Osteoblast (primary cell): Measurements from ENCODE around the gene MRPL27. TPM values are rescaled to one million over a fixed set of nuclear protein-coding genes. Genes with fewer than 3 reads are reported as not detected.

Source experiments
- DNase-seq: peaks from one replicate; pipeline ENCODE4 v3.0.0; 2011; ENCODE audit warnings: low spot score, mixed read lengths; ENCODE audit not compliant: insufficient read length; ENCODE audit errors: missing footprints
- H2AFZ ChIP-seq: 2 replicates; pipeline ENCODE4 v1.6.0; 2011; ENCODE audit warnings: mild to moderate bottlenecking, low read length
- H3K27ac ChIP-seq: 2 replicates; pipeline ENCODE4 v1.5.1; 2011; ENCODE audit warnings: mild to moderate bottlenecking, low read depth, low read length, moderate library complexity
- H3K27me3 ChIP-seq: 2 replicates; pipeline ENCODE4 v1.6.0; 2012; ENCODE audit warnings: mild to moderate bottlenecking, control low read depth, inconsistent platforms, low read length, moderate library complexity; ENCODE audit not compliant: insufficient read depth
- H3K36me3 ChIP-seq: 2 replicates; pipeline ENCODE4 v1.5.1; 2011; ENCODE audit warnings: mild to moderate bottlenecking, low read length, control low read depth, moderate library complexity; ENCODE audit not compliant: insufficient read depth
- H3K4me1 ChIP-seq: 2 replicates; pipeline ENCODE4 v1.5.1; 2011; ENCODE audit warnings: mild to moderate bottlenecking, low read length, control low read depth, moderate library complexity; ENCODE audit not compliant: insufficient read depth
- H3K4me2 ChIP-seq: 2 replicates; pipeline ENCODE4 v1.6.0; 2011; ENCODE audit warnings: mild to moderate bottlenecking, low read length; ENCODE audit not compliant: insufficient read depth
- H3K4me3 ChIP-seq: fragments of 200-600 bp; sonication (generic); 3 replicates; pipeline ENCODE4 v1.5.1; 2012; ENCODE audit warnings: mild to moderate bottlenecking, low read length, inconsistent platforms; ENCODE audit not compliant: insufficient read depth
- H3K79me2 ChIP-seq: 2 replicates; pipeline ENCODE4 v1.6.0; 2012; ENCODE audit warnings: mild to moderate bottlenecking, low read length, control low read depth, inconsistent platforms; ENCODE audit not compliant: insufficient read depth
- H3K9me3 ChIP-seq: 2 replicates; pipeline ENCODE4 v1.5.1; 2011; ENCODE audit warnings: low read depth, low read length, control low read depth
- H4K20me1 ChIP-seq: 2 replicates; pipeline ENCODE4 v1.6.0; 2012; ENCODE audit warnings: mild to moderate bottlenecking, low read length, control low read depth; ENCODE audit not compliant: insufficient read depth
- total RNA-seq: library from RNA; depleted of rRNA; stranded (reverse); fragments of >200 nt; gene quantifications from 2 replicates; pipeline ENCODE4 v1.2.3, GENCODE V29; 2012
- TF ChIP-seq, protein P1 (sequence below): IDR thresholded peaks from 2 replicates; pipeline ENCODE4 v1.5.1; 2011; ENCODE audit warnings: mild to moderate bottlenecking, low read depth, low read length, moderate library complexity; ENCODE audit errors: extremely low read depth

Gene MRPL27
- total RNA-seq, 1 donor: 55.7 TPM

DNA sequence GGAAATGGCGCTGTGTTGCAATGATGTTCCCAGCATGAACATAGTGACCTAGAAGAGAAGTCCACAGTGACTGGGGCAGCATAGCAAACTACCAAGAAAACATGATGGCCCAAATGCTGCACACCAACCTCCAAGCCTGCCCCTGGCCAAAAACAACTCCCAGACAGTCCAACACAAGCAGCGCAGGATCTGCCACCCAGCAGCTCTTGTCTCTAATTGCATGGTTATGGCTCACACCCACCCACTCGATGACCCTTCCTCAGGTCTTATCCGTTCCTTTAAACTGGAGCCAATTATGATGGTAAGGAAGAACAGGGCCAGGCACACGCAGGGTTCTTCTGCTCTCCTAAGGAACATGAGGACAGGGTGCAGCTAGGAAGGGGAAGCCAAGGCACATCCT, 2.9 kb downstream of the MRPL27 start:
- Histone ChIP-seq H3K27me3 (no peaks in the 10 kb centered on the region), H3K4me3 (no peak overlapping the region), H4K20me1 (peaks cover 24% of the 10 kb centered on the region), H3K36me3 (peaks cover 41% of the 10 kb centered on the region), H3K79me2 (peaks cover 39% of the 10 kb centered on the region), H3K9me3 (no peaks in the 10 kb centered on the region), H3K4me2 (no peak overlapping the region), H3K4me1 (peaks cover 20% of the 10 kb centered on the region), H2AFZ (no peak overlapping the region), H3K27ac (no peak overlapping the region)
- TF ChIP-seq, protein P1, sequence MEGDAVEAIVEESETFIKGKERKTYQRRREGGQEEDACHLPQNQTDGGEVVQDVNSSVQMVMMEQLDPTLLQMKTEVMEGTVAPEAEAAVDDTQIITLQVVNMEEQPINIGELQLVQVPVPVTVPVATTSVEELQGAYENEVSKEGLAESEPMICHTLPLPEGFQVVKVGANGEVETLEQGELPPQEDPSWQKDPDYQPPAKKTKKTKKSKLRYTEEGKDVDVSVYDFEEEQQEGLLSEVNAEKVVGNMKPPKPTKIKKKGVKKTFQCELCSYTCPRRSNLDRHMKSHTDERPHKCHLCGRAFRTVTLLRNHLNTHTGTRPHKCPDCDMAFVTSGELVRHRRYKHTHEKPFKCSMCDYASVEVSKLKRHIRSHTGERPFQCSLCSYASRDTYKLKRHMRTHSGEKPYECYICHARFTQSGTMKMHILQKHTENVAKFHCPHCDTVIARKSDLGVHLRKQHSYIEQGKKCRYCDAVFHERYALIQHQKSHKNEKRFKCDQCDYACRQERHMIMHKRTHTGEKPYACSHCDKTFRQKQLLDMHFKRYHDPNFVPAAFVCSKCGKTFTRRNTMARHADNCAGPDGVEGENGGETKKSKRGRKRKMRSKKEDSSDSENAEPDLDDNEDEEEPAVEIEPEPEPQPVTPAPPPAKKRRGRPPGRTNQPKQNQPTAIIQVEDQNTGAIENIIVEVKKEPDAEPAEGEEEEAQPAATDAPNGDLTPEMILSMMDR: no peak
- DNase-seq: no peak

DNA sequence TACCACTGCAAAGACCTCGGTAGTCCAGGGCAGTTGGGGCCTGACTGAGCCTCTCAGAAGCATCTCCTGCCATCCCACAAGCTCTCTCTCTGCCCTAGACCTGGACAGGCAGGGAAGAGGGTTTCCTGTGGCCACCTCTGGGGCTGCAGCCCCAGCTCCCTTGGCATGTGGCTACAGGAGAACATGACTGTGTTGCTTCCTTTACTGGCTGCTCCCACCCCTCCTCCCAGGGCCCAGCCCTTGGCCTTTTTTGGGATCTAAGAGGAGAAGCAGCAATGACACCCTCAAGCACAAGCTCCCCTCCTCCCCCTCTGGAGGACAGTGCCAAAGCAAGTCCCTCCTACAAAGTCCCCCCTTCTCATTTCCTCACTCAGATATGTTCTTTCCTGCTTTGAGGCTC, 5.6 kb downstream of the MRPL27 start:
- Histone ChIP-seq H3K4me3 (no peak overlapping the region), H3K4me2 (no peak overlapping the region), H4K20me1 (peaks cover 28% of the 10 kb centered on the region), H3K27me3 (no peaks in the 10 kb centered on the region), H2AFZ (no peak overlapping the region), H3K4me1 (peaks cover 22% of the 10 kb centered on the region), H3K27ac (no peak overlapping the region), H3K9me3 (no peaks in the 10 kb centered on the region), H3K36me3 (peaks cover 40% of the 10 kb centered on the region), H3K79me2 (peaks cover 29% of the 10 kb centered on the region)
- TF ChIP-seq, protein P1: no peak
- no peak for DNase-seq

DNA sequence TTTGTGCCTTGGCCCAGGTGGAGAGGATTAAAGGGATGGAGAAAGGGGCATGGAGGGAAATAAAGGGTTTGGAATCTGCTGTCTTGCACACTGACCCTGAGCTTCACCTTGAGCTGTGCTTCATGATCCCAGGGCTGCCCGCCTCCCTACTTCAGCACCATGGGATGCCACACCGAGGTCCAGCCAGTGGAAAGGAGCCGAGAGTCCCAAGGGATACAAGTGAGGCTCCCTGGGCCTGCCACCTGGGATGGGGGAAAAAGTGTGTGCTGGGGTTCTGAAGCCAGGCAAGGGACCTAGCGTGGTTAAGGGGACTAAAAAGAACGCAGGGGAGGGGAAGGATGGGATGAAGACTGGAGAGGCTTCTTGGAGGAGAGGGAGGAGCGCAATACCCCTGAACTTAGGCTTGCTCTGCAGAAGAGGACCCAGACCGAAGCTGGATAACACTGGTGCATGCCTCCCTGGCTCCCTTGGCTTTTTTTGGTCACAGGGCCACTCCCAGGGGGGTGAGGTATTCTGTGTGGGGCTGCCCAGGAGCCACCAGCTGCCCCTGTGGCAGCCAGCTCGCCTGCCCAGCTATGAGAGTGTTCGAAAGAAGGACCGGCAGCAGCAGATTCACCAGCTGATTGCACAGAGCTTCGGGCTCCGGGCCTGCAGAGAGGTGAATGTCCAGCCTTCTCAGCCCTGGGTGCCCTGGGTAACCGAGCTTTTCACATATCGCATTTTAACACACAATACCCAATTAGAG, 7.2 kb downstream of the MRPL27 start:
- H3K9me3 ChIP-seq: no peaks in the 10 kb centered on the region
- peaks cover 13% of the 10 kb centered on the region for H3K79me2 ChIP-seq
- DNase-seq: peak; percentile 82
- H3K4me3 ChIP-seq: no peak overlapping the region
- H3K27ac ChIP-seq: no peak overlapping the region
- peaks cover 20% of the 10 kb centered on the region for H4K20me1 ChIP-seq
- peaks cover 13% of the 10 kb centered on the region for H3K4me1 ChIP-seq
- no peak overlapping the region for H3K4me2 ChIP-seq
- no peaks in the 10 kb centered on the region for H3K27me3 ChIP-seq
- no peak overlapping the region for H2AFZ ChIP-seq
- H3K36me3 ChIP-seq: peaks cover 41% of the 10 kb centered on the region
- TF ChIP-seq, protein P1: no peak

DNA sequence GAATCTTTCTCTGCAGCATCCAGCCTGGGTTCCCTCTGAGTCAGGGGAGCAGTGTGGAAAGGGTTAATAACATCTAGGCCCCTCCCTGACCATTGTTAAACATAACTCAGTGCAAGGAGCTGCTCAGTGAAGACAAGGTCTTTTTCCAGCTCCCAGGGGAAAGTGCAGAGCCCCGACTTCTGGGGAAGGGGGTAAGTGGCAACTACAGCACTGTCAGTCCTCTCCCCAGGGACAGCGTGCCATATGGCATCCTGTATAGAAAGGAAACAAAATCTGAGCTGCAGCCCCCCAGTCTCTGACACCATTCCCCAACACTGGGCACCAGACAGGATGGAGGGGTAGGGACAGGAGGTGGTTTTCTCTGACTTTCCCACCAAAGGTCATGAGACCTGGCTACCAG, 7.8 kb downstream of the MRPL27 start:
- Histone ChIP-seq H3K36me3 (peaks cover 39% of the 10 kb centered on the region), H3K79me2 (peaks cover 6% of the 10 kb centered on the region), H3K4me2 (no peak overlapping the region), H3K27ac (no peak overlapping the region), H3K9me3 (no peaks in the 10 kb centered on the region), H3K4me3 (no peak overlapping the region), H3K4me1 (peaks cover 13% of the 10 kb centered on the region), H3K27me3 (no peaks in the 10 kb centered on the region), H2AFZ (no peak overlapping the region), H4K20me1 (peaks cover 15% of the 10 kb centered on the region)
- TF ChIP-seq, protein P1: no peak
- DNase-seq: no peak
